Cardiac muscle cell (in vitro differentiated cells and primary cell): Measurements from ENCODE around the gene PRKCH. TPM values are rescaled to one million over a fixed set of nuclear protein-coding genes. Genes with fewer than 3 reads are reported as not detected.

ENCODE experiments used
- DNase-seq, 2 donors: peaks; one replicate each; pipeline versions ENCODE4 v3.0.0 to v3.0.0-alpha.2; 2010 to 2017; ENCODE audit warnings: low read depth in 1 of 2, low spot score in 1 of 2
- H3K27ac ChIP-seq: fragments of 200-600 bp; sonication (generic); 2 replicates; pipeline ENCODE4 v1.5.1; 2016
- H3K27me3 ChIP-seq: fragments of 200-600 bp; sonication (generic); 2 replicates; pipeline ENCODE4 v1.6.0; 2016; ENCODE audit warnings: control low read depth
- H3K36me3 ChIP-seq: fragments of 200-600 bp; sonication (generic); 2 replicates; pipeline ENCODE4 v1.5.1; 2016; ENCODE audit warnings: control low read depth
- H3K4me1 ChIP-seq: fragments of 200-600 bp; sonication (generic); 2 replicates; pipeline ENCODE4 v1.8.1; 2017; ENCODE audit warnings: low read depth, mild to moderate bottlenecking, mixed run types
- H3K4me3 ChIP-seq: fragments of 200-600 bp; sonication (generic); 2 replicates; pipeline ENCODE4 v1.5.1; 2016; ENCODE audit warnings: mild to moderate bottlenecking
- H3K9me3 ChIP-seq: fragments of 200-600 bp; sonication (generic); 2 replicates; pipeline ENCODE4 v1.5.1; 2017; ENCODE audit warnings: low read depth, mild to moderate bottlenecking, control low read depth
- polyA plus RNA-seq: library from polyadenylated mRNA; unstranded; fragments of >200 nt; fragmentation: Nextera tagmentation; extraction: Ambion mirVana; gene quantifications from 2 replicates; pipeline ENCODE4 v1.2.1, GENCODE V29; 2016
- total RNA-seq: library from RNA; depleted of rRNA; stranded (reverse); fragments of >200 nt; gene quantifications from 2 replicates; pipeline ENCODE4 v1.2.3, GENCODE V29; 2016
- TF ChIP-seq, protein P1 (sequence below): IDR thresholded peaks from 2 replicates; pipeline ENCODE4 v1.5.1; 2012; ENCODE audit warnings: low read depth, mild to moderate bottlenecking, low read length

The PRKCH gene
- total and polyA plus RNA-seq, 2 experiments from 2014 or later = 51.0 to 128 TPM

DNA sequence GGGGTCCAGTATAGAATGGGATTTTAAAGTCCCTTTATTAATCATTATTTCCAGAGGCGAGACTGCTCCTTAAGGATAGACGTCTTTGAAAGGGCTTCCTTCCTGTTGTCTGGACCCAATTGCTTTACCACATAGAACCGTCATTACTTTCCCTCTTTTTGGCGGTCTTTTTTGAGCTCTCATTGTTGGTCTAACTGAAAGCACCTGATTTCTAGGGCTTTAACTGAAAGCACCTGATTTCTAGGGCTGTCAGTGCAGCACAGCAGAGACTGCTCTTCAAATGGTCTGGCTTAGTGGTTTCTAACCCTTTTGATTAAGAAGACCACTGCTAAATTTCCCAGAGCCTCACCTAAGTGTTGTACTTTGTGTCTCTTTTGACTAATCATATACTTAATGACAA is 95.8 kb downstream of the PRKCH start:
- H3K9me3 ChIP-seq = no peaks in the 10 kb centered on the region
- no peaks in the 10 kb centered on the region for H3K36me3 ChIP-seq
- DNase-seq = no peak
- peaks cover 95% of the 10 kb centered on the region for H3K4me1 ChIP-seq
- no peak overlapping the region for H3K4me3 ChIP-seq
- H3K27ac ChIP-seq = peak overlapping the region; percentile 88
- H3K27me3 ChIP-seq = no peaks in the 10 kb centered on the region
- TF ChIP-seq, protein P1, sequence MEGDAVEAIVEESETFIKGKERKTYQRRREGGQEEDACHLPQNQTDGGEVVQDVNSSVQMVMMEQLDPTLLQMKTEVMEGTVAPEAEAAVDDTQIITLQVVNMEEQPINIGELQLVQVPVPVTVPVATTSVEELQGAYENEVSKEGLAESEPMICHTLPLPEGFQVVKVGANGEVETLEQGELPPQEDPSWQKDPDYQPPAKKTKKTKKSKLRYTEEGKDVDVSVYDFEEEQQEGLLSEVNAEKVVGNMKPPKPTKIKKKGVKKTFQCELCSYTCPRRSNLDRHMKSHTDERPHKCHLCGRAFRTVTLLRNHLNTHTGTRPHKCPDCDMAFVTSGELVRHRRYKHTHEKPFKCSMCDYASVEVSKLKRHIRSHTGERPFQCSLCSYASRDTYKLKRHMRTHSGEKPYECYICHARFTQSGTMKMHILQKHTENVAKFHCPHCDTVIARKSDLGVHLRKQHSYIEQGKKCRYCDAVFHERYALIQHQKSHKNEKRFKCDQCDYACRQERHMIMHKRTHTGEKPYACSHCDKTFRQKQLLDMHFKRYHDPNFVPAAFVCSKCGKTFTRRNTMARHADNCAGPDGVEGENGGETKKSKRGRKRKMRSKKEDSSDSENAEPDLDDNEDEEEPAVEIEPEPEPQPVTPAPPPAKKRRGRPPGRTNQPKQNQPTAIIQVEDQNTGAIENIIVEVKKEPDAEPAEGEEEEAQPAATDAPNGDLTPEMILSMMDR = no peak

DNA sequence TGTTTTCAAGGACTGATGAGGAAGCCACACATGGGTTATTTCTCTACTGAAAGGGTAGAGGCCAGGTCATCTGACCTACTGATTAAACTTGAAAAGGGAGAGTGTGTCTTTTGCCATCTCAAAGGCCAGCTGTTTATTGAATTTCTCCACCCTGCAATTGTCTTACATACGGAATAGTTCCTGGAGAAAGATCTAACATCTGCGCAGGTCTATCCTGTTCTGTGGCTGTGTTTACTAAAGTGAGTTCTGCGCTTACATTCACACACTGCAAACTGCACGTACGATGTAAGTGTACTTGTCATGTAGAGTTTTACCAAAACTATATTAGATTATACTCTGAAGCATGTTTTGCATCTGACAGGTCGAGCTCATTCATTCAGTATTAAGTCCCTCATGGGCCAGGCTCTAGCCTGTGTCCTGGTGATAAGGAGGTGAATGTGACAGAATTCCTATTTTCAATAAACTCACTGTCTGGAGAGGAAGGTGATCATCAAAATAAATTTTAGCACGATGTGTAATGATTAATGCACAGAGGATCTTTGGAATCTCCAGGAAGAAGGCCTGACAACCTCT is 96.6 kb downstream of the PRKCH start:
- TF ChIP-seq, protein P1 = no peak
- Histone ChIP-seq H3K27me3 (no peaks in the 10 kb centered on the region), H3K4me1 (peaks cover 86% of the 10 kb centered on the region), H3K4me3 (no peak overlapping the region), H3K36me3 (no peaks in the 10 kb centered on the region), H3K9me3 (no peaks in the 10 kb centered on the region), H3K27ac (peak overlapping the region; percentile 88)
- DNase-seq = no peak

DNA sequence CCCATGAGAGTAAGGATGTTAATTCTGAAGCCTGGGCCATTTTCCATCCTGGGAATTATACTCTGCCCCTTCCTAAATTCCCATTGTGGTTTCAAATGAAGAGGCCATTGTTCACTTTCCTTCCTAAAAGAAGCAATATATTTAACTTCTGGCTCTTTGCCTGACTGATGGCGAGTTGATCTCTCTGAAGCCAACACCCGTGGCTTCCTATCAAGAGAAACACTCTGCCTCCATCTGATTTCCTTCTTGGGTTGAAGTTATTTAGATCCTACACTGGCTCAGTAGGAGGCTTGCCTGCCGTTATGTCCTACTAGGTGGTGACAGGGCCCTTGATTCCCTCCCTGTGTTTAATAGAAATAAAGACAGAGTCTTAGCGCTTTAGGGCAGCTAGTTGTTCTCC is 97.4 kb downstream of the PRKCH start:
- H3K36me3 ChIP-seq = no peaks in the 10 kb centered on the region
- H3K27ac ChIP-seq = peak overlapping the region; percentile 88
- peaks cover 79% of the 10 kb centered on the region for H3K4me1 ChIP-seq
- peak; percentile 10 to 68 for DNase-seq
- TF ChIP-seq, protein P1 = no peak
- no peaks in the 10 kb centered on the region for H3K27me3 ChIP-seq
- H3K9me3 ChIP-seq = no peaks in the 10 kb centered on the region
- no peak overlapping the region for H3K4me3 ChIP-seq

DNA sequence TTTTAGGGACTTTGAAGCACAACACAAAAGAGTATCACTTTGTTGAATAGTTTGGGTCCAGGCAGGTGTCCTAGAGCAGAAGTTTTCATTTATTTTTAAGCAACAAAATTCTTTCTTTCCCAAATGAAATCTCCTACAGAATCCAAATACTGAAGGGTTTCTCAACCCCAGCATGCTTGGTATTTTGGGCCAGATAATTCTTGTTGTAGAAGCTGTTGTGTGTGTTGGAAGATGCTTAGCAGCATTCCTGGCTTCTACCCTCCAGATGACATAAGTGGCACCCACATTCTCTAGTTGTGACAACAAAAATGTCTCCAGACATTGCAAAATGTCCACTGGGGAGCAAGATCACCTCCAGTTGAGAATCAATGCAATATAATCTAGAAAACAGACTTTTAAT is 97.8 kb downstream of the PRKCH start:
- DNase-seq = no peak
- no peaks in the 10 kb centered on the region for H3K9me3 ChIP-seq
- no peak overlapping the region for H3K4me3 ChIP-seq
- H3K27me3 ChIP-seq = no peaks in the 10 kb centered on the region
- no peaks in the 10 kb centered on the region for H3K36me3 ChIP-seq
- TF ChIP-seq, protein P1 = no peak
- peak overlapping the region; percentile 88 for H3K27ac ChIP-seq
- H3K4me1 ChIP-seq = peaks cover 74% of the 10 kb centered on the region

DNA sequence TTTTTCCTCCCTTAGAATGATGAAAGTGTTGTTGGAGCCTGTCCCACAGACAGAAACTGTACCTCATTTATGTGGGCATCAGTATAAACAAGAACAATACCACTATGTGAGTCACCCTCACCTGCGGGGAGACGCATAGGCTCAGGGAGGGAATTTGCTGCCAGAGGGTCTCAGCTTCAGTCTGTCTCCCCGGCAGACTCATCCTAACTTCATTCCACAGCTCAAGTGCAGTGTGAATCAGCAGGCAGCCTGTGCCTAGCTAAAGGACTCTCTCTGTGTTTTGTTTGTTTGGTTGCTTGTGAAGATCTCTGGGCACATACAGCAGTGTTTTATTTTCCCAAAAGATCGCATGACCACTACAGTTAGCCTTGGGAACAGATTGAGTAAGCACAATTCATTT is 98.9 kb downstream of the PRKCH start:
- Histone ChIP-seq H3K27ac (peak overlapping the region; percentile 88), H3K27me3 (no peaks in the 10 kb centered on the region), H3K4me1 (peaks cover 63% of the 10 kb centered on the region), H3K9me3 (no peaks in the 10 kb centered on the region), H3K36me3 (no peaks in the 10 kb centered on the region), H3K4me3 (no peak overlapping the region)
- TF ChIP-seq, protein P1 = no peak
- no peak for DNase-seq
